Bone marrow (tissue), 2 donors: Measurements from ENCODE around the gene ZRANB3.
"Not testable (repeated sequence)": the region's sequence is repeated elsewhere in the genome, so short reads cannot be mapped to it uniquely, and the experiment has no call there.

ENCODE experiments used
- DNase-seq, 2 donors: peaks; one replicate each; lab custom pipeline; 2025; lab: John Stamatoyannopoulos, UW

Gene ZRANB3

DNA sequence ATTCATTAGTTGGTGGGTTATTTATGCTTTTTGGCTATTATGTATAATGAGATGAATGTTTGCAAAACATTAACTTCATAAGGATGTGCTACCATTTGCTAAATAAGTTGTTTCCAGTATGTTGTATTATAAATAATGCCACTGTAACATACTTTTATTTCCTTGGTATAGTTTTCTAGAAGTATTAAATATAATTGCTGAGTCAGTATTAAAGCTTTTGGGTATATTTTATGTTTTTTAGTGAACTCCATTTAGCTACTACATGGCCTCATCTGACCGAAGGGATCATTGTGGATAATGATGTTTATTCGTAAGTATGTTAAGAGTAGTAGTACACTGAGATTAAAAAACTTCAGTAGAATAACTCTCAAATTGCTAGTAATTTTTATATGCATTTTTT, 405.1 kb downstream of the ZRANB3 start:
- no peak for DNase-seq

DNA sequence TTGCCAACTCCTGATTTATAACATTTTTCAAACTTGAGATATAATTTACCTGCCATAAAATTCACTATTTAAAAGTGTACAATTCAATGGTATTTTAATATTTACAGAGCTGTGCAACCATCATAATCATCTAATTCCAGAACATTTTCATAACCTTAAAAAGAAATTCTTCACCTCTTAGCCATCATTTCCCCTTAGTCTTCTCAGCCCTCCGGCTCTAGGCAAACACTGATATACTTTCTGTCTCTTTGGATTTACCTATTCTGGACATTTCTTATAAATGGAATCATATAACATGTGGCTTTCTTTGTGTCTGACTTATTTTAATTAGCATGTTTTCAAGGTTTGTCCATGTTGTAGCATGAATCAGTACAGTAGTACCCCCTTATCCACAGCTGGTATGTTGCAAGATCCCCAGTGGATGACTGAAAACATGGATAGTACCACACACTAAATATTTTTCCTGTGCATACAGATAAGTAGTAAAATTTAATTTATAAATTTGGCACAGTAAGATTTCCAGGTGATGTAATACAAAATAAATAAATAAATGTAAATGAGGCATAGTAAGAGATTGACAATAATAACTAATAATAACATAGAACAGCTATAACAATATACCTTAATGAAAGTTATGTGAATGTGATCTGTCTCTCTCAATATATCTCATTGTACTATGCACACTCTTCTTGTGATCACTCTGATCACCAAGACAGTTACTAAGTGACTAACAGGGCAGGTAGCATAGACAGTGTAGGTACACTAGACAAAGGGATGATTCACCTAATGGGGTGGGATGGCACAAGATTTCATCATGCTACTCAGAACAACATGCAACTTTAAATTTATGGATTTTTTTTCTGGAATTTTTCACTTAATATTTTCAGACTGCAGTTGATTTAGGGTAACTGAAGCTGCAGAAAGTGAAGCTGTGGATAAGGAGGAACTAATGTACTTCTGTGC, 405.8 kb downstream of the ZRANB3 start:
- DNase-seq: no peak

DNA sequence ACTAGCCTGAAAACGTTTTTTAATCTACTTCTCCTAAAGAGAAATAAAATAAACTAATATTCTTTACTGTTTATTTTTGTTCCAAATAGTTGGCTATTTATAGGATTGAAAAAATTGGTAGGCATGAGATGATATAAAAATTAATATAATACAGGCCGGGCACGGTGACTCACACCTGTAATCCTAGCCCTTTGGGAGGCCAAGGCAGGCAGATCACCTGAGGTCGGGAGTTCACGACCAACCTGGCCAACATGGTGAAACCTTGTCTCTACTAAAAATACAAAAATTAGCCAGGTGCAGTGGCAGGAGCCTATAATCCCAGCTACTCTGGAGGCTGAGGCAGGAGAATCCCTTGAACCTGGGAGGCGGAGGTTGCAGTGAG, 409.4 kb downstream of the ZRANB3 start:
- not testable (repeated sequence) for DNase-seq

DNA sequence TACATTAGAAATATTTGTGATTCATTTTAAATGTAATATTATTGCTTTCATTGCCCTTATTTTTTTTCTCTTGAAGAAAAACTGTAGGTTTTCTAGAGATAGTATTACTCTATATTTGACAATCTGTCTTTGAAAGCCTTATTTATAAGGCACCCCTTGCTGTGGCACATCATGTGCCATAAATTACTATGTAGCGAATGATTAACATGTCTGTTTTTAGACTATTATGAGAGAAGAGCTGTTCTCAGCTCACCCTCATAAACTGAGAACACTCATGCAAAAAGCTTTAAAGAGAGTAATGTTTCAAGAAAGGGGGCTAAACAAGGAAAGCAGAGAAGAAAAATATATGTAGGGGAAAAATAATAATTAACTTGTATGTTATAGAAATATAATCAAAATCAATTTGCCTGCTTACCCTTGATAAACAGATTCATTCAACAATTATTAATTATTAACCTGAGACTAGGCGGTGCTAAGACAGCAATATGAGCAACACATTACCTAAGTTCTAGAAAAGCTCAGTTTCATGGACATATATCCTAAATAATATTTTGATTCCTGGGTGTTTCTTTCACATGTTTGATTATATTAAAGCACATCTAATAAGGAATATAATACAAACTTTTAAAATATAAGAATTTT, 409.9 kb downstream of the ZRANB3 start:
- no peak for DNase-seq

GRCh38 chr2:135119582-135119981, 411.4 kb downstream of the ZRANB3 start:
- no peak for DNase-seq

DNA sequence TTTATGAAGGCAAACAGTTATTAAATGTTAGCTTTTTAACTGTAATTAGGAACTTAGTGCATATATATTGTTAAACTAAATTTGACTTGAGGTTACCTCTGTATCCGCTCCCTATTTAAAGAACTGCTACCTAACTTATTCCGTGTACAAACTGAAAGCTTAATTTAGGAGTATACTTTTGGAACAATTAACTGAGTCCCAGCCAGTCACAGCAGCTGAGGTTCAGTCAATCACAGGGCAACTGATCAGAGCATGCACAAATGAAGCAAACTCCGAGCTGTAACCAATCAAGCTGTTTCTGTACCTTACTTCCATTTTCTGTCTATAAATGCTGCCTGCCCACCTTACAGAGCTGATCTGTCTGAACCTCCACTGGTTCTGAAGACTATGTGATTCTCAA, 417.7 kb downstream of the ZRANB3 start:
- DNase-seq: no peak

- not testable (repeated sequence) for DNase-seq
Measured at GRCh38 chr2:135105513-135106316, 425.3 kb downstream of the ZRANB3 start.

DNA sequence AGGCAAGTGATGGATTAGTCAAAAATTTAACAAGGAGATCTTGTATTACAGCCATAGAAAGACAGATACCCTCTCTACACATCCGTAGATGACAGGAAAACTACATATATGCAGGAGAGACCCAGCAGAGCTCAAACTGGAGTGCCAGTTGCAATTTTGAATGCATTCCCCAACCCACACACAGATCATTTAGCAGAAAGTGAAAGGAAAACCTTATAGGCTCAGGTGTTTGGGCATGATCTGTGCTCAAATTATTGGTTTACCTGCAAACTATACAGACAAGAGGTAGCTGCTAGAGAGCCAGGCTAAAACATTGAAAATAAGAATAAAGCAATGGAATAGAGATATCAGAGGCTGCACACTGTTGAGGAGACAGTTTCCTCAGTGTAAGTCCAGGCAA, 427.2 kb downstream of the ZRANB3 start:
- no peak for DNase-seq

DNA sequence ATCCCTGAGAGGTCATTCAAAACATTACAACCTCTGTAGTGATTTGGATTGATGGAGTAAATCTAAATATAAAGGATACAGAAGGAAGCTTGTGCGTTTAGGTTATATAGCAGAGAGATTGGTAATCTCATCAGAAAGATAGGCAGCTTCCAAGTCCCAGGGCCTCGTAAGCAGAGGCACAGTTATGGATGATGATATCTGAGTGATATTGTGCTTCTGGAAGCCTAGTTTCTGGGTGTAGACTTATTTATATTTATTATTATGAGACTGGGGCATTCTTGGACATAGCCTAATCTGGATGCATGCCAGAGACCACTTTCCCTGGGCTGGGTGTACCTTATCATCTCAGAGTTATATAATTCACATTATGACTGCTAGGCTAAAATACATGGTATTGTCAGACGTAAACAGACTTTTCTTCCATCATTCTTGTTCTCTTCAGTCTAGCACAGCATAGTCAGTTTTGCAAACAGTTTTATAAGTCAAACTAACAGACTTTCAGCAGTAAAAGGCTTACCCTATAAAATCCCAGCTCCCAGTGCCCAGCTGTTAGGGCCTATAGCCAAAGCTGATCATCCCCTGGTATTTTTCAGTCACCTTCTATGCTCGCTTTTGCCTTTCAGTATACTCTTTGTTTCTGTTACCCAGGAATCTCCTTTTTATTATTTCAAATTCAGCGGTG, 431.1 kb downstream of the ZRANB3 start:
- DNase-seq: no peak

DNA sequence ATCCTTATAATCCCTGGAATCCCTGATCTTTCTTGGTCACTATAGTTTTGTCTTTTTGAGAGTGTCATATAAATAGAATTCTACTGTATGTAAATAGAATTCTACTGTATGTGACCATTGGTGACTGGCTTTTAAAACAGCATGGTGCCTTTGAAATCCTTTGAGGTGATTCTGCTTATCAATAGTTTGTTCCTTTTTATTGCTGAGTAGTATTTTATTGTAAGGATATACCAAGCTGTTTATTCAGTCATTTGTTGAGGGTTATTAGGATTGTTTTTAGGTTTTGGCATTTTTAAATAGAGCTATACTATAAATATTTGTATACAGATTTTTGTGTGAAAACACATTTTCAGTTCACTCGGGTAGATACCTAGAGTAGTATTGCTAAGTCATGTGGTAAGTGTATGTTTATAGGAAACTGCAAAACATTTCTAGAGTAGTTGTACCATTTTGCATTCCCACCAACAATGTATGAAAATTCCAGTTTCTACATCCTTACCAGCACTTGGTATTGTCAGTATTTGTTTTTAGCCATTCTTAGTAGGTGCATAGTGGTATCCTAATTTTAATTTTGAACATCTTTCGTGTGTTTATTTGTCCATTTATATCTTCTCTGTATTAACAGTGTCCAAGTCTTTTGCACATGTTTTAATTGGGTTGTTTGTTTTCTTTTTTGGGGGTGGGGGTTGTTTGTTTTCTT, 433.3 kb downstream of the ZRANB3 start:
- no peak for DNase-seq

DNA sequence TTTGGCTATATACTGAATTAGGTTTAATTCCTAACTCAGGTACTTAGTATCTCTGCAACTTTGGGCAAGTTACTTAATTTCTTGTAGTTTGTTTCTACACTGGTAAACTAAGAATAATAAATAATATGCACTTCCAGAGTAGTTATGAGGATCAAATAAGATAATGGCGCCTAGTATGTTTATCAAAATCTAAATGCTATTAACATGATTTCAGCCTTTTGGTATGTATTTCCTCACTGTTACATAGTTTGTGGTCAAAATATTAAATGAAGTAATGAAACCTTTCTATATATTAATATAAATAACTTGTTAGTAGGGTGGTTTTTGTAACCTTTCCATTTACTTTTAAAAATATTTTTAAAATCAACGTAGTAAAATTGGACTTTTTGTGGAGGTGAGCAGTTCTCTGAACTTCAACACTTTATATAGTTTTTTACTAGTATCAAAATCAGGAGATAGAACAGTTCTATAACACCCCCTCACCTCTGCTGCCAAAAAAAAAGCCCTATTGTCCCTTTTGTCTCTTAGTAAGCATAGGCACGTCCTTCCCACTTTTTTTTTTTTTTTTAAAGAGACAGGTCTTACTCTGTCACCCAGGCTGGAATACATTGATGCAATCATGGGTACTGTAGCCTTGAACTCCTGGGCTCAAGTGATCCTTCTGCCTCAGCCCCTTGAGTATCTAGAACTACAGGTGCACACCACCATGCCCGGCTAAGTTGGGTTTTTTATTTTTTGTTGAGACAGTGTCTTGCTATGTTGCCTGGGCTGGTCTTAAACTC, 434.2 kb downstream of the ZRANB3 start:
- DNase-seq: no peak

DNA sequence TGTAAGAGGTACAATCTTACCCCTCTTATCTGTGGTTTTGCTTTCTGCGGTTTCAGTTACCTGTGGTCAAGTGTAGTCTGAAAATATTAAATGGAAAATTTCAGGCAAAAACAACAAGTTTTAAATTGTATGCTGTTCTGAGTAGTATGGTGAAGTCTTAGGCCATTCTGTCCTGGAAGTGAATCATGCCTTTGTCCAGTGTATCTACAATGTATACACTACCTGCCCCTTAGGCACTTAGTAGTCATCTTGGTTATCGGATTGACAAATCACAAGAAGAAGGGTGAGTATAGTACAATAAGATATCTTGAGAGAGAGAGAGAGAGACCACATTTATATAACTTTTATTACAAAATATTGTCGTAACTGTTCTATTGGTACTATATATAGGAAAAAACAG, 435.4 kb downstream of the ZRANB3 start:
- no peak for DNase-seq

- DNase-seq: no peak
Measured at GRCh38 chr2:135094508-135094907, 436.5 kb downstream of the ZRANB3 start.

- DNase-seq: no peak
Measured at GRCh38 chr2:135093670-135094330, 437.2 kb downstream of the ZRANB3 start.

- DNase-seq: no peak
Measured at GRCh38 chr2:135093193-135093592, 437.8 kb downstream of the ZRANB3 start.

DNA sequence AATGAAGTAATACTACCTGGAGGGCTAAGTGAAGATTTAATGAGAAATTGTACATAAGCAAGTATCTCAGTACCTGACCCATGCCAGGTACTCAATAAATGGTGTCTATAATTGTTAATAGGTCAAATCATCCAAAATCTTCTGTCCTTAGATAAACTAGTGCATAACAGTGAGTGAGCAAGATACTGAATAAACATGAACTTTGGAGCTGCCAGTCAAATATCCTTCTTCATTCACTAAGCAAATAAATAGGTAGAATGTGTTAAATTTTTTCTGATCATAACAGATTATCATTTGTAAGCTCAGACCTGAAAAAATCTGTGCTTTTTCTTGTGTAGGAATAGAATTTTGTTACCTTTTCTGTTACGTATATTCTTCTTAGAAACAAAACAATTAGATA, 439.3 kb downstream of the ZRANB3 start:
- no peak for DNase-seq

DNA sequence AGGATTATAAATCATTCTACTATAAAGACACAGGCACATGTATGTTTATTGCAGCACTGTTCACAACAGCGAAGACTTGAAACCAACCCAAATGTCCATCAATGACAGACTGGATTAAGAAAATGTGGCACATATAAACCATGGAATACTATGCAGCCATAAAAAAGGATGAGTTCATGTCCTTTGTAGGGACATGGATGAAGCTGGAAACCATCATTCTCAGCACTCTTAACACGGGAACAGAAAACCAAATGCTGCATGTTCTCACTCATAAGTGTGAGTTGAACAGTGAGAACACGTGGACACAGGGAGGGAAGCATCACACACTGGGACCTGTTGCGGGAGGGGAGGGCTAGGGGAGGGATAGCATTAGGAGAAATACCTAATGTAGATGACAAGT, 441.4 kb downstream of the ZRANB3 start:
- DNase-seq: not testable (repeated sequence)
